ENCODE measurements around the gene SCN1B.

SCN1B gene

GRCh38 chr19:35055715-35056179 is 25.5 kb downstream of the SCN1B start:
- DNase-seq = no peak

GRCh38 chr19:35056513-35057063 is 26.3 kb downstream of the SCN1B start:
- no peak for DNase-seq

- DNase-seq = no peak
Observed at GRCh38 chr19:35058370-35058769, 28.1 kb downstream of the SCN1B start.

- no peak for DNase-seq
Observed at GRCh38 chr19:35059006-35059798, 28.9 kb downstream of the SCN1B start.

- no peak for DNase-seq
Observed at GRCh38 chr19:35059799-35060091, 29.5 kb downstream of the SCN1B start.

GRCh38 chr19:35060160-35060855 is 30.0 kb downstream of the SCN1B start:
- no peak for DNase-seq

GRCh38 chr19:35061583-35062373 is 31.5 kb downstream of the SCN1B start:
- peak; percentile 13 for DNase-seq

- no peak for DNase-seq
Observed at GRCh38 chr19:35062942-35063341, 32.7 kb downstream of the SCN1B start.

GRCh38 chr19:35063940-35064818 is 33.9 kb downstream of the SCN1B start:
- DNase-seq = peak; percentile 50

- DNase-seq = no peak
Observed at GRCh38 chr19:35065574-35065973, 35.3 kb downstream of the SCN1B start.

GRCh38 chr19:35066121-35066520 is 35.9 kb downstream of the SCN1B start:
- no peak for DNase-seq

GRCh38 chr19:35066691-35067563 is 36.7 kb downstream of the SCN1B start:
- peak; percentile 78 for DNase-seq

GRCh38 chr19:35068941-35069634 is 38.8 kb downstream of the SCN1B start:
- DNase-seq = no peak

- DNase-seq = peak; percentile 53
Observed at GRCh38 chr19:35069696-35070095, 39.4 kb downstream of the SCN1B start.

- no peak for DNase-seq
Observed at GRCh38 chr19:35070471-35070870, 40.2 kb downstream of the SCN1B start.

- DNase-seq = no peak
Observed at GRCh38 chr19:35073516-35073915, 43.2 kb downstream of the SCN1B start.

GRCh38 chr19:35073941-35074340 is 43.7 kb downstream of the SCN1B start:
- no peak for DNase-seq

GRCh38 chr19:35074426-35075201 is 44.3 kb downstream of the SCN1B start:
- no peak for DNase-seq

Measured in fibroblast of skin of abdomen (primary cell).